Activated CD8-positive, alpha-beta memory T cell treated with anti-CD3 and anti-CD28 coated beads, Interleukin-2, amount 50 U/mL, for 4 hours (primary cell): ENCODE results near the gene SIX2.
"Not testable (repeated sequence)": the region's sequence is repeated elsewhere in the genome, so short reads cannot be mapped to it uniquely, and the experiment has no call there.

Source experiments
- DNase-seq: peaks from one replicate; pipeline ENCODE4 v3.0.0-alpha.2; 2020

The SIX2 gene

GRCh38 chr2:45009303-45009927, at the start of gene SIX2:
Gene SIX2 (minus strand): TSS chr2:45009452. CDS start chr2:45009110, 342 bp downstream.
- no peak for DNase-seq

- DNase-seq = no peak
Observed at GRCh38 chr2:45055162-45055605, 45.9 kb upstream of the SIX2 start.

GRCh38 chr2:45053966-45054365, 44.7 kb upstream of the SIX2 start:
- no peak for DNase-seq

GRCh38 chr2:45052388-45052928, 43.2 kb upstream of the SIX2 start:
- no peak for DNase-seq

- DNase-seq = no peak
Observed at GRCh38 chr2:45049569-45050336, 40.5 kb upstream of the SIX2 start.

- DNase-seq = no peak
Observed at GRCh38 chr2:45047301-45047700, 38.0 kb upstream of the SIX2 start.

- no peak for DNase-seq
Observed at GRCh38 chr2:45046786-45047185, 37.5 kb upstream of the SIX2 start.

- DNase-seq = no peak
Observed at GRCh38 chr2:45045706-45046105, 36.5 kb upstream of the SIX2 start.

GRCh38 chr2:45044916-45045315, 35.7 kb upstream of the SIX2 start:
- DNase-seq = no peak

- DNase-seq = no peak
Observed at GRCh38 chr2:45043174-45043573, 33.9 kb upstream of the SIX2 start.

- DNase-seq = no peak
Observed at GRCh38 chr2:45042401-45042800, 33.1 kb upstream of the SIX2 start.

GRCh38 chr2:45040786-45041185, 31.5 kb upstream of the SIX2 start:
- no peak for DNase-seq

GRCh38 chr2:45039804-45040203, 30.6 kb upstream of the SIX2 start:
- DNase-seq = not testable (repeated sequence)

- not testable (repeated sequence) for DNase-seq
Observed at GRCh38 chr2:45038861-45039260, 29.6 kb upstream of the SIX2 start.

GRCh38 chr2:45033302-45033701, 24.1 kb upstream of the SIX2 start:
- no peak for DNase-seq

GRCh38 chr2:45031028-45031427, 21.8 kb upstream of the SIX2 start:
- no peak for DNase-seq

GRCh38 chr2:45030553-45030952, 21.3 kb upstream of the SIX2 start:
- no peak for DNase-seq

GRCh38 chr2:45029215-45029614, 20.0 kb upstream of the SIX2 start:
- DNase-seq = no peak

GRCh38 chr2:45028276-45028675, 19.0 kb upstream of the SIX2 start:
- no peak for DNase-seq

GRCh38 chr2:45026924-45027450, 17.7 kb upstream of the SIX2 start:
- no peak for DNase-seq

- DNase-seq = no peak
Observed at GRCh38 chr2:45024600-45025291, 15.5 kb upstream of the SIX2 start.

- no peak for DNase-seq
Observed at GRCh38 chr2:45024097-45024496, 14.8 kb upstream of the SIX2 start.

GRCh38 chr2:45020439-45020838, 11.2 kb upstream of the SIX2 start:
- DNase-seq = no peak
